ENCODE measurements around the gene AGAP1.

GRCh38 chr2:235707411-235708096 lies 213.7 kb downstream of the AGAP1 start:
- TF ChIP-seq EP300 (IDR thresholded peaks at IDR 0.05) (no peak), JUN (IDR thresholded peaks at IDR 0.05) (no peak), TFCP2L1 (CRISPR knock-in tag; IDR thresholded peaks at IDR 0.05) (no peak), CTCF (IDR thresholded peaks at IDR 0.05) (no peak), POLR2A (IDR thresholded peaks at IDR 0.05; ENCODE audit: low read length) (no peak), HEYL (CRISPR knock-in tag; IDR thresholded peaks at IDR 0.05) (no peak), HDAC2 (IDR thresholded peaks at IDR 0.05) (no peak), CHD2 (IDR thresholded peaks at IDR 0.05; ENCODE audit: low read length, partially characterized antibody) (no peak)

All from A549 (cell line).